Measurements from ENCODE around the gene EVC2.

DNA sequence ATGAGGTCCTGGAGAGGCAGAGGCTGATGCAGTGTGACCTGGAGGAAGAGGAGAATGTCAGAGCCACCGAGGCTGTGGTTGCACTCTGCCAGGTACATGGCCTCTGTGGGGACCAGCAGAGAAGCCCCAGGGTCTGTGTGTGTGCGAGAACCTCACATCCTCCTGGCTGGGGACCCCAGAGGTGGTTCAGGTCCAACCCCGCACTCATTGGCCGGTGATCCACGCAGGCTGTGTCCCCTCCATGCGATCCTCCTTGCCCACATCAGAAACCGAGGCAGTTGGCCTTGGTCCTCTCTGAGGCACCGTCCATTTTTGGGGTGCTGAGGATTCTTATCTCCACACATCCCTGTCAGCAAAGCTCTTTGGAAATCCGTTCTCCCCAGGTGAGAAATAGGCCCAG, 47.9 kb upstream of the EVC2 start:
- TF ChIP-seq, protein P1, sequence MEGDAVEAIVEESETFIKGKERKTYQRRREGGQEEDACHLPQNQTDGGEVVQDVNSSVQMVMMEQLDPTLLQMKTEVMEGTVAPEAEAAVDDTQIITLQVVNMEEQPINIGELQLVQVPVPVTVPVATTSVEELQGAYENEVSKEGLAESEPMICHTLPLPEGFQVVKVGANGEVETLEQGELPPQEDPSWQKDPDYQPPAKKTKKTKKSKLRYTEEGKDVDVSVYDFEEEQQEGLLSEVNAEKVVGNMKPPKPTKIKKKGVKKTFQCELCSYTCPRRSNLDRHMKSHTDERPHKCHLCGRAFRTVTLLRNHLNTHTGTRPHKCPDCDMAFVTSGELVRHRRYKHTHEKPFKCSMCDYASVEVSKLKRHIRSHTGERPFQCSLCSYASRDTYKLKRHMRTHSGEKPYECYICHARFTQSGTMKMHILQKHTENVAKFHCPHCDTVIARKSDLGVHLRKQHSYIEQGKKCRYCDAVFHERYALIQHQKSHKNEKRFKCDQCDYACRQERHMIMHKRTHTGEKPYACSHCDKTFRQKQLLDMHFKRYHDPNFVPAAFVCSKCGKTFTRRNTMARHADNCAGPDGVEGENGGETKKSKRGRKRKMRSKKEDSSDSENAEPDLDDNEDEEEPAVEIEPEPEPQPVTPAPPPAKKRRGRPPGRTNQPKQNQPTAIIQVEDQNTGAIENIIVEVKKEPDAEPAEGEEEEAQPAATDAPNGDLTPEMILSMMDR (IDR thresholded peaks at IDR 0.05; ENCODE audit: low read depth, low read length): no peak
- no peak for TF ChIP-seq EZH2phosphoT487 (IDR thresholded peaks at IDR 0.05; ENCODE audit: low read depth)

Measured in OCI-LY3 (cell line).